Upper lobe of right lung (tissue), 1 donor: ENCODE results near the gene ATG101. TPM values are rescaled to one million over a fixed set of nuclear protein-coding genes. Genes with fewer than 3 reads are reported as not detected.
A peak's percentile ranks its signal among the peaks of the same experiment; 100 is the strongest.

Source experiments
- ATAC-seq: fragments of 200-7000 bp; cut with Tn5 transposase; one replicate; pipeline ENCODE4 v1.9.1; 2020; ENCODE audit warnings: mild to moderate bottlenecking, moderate library complexity
- DNase-seq: peaks from one replicate; pipeline ENCODE4 v3.0.0-alpha.2; 2020
- H3K27ac ChIP-seq: fragments of 200-600 bp; one replicate; pipeline ENCODE4 v1.8.0; 2022
- H3K27me3 ChIP-seq: fragments of 200-600 bp; one replicate; pipeline ENCODE4 v1.8.0; 2022; ENCODE audit warnings: mild to moderate bottlenecking
- H3K36me3 ChIP-seq: fragments of 200-600 bp; one replicate; pipeline ENCODE4 v1.8.0; 2022
- H3K4me1 ChIP-seq: fragments of 200-600 bp; one replicate; pipeline ENCODE4 v1.8.0; 2022
- H3K4me3 ChIP-seq: fragments of 200-600 bp; one replicate; pipeline ENCODE4 v1.8.0; 2022; ENCODE audit warnings: mild to moderate bottlenecking
- H3K9me3 ChIP-seq: fragments of 200-600 bp; one replicate; pipeline ENCODE4 v1.8.0; 2022
- intact Hi-C: fragments of 100-400 bp; cut with DNase I; formaldehyde crosslinking; loops from one replicate; pipeline ENCODE4 v1.11.0; 2022
- total RNA-seq: library from RNA; stranded (reverse); fragmentation: NEBNext Ultra II Directional; extraction: Animal tissue kit (Norgen Biotek cat#: 25700); gene quantifications from one replicate; pipeline ENCODE4 v1.2.1, GENCODE V29; 2021
- TF ChIP-seq, protein P1 (sequence below): fragments of 200-600 bp; IDR thresholded peaks from one replicate; pipeline ENCODE4 v1.8.0; 2022; ENCODE audit warnings: antibody characterized with exemption
- donor health status: DM: no; HTN: yes; CAD: no; lungs with severe emphysema.

Gene ATG101
- total RNA-seq, 1 donor from 2014 or later: 37.3 TPM

DNA sequence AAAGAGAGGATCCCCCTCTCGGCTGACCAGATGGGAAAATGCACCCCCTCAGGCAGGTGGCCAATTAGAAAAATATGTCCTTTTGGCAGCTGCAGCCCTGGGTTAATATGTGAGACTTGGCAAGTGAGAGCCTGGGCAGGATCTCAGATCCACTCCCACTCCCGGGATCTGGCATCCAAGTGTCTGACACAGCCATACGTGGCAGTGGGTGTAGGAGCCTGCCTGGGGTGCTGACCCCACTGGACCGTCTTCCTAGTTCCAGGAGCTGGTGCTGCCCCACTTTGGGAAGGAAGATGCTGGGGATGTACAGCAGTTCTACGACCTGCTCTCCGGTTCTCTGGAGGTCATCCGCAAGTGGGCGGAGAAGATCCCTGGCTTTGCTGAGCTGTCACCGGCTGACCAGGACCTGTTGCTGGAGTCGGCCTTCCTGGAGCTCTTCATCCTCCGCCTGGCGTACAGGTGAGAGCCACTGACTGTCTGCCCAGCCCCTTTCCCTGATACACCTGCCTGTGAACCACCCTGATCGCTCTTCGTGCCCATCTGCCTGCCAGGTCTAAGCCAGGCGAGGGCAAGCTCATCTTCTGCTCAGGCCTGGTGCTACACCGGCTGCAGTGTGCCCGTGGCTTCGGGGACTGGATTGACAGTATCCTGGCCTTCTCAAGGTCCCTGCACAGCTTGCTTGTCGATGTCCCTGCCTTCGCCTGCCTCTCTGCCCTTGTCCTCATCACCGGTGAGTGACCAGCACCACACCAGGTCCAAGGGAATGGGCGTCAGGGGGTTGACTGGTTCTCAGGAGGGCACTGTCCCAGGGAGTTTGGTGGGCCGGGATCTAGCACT, 12.8 kb upstream of the ATG101 start:
- Histone ChIP-seq H3K27me3 (no peaks in the 10 kb centered on the region), H3K27ac (no peak overlapping the region), H3K4me1 (no peaks in the 10 kb centered on the region), H3K9me3 (no peaks in the 10 kb centered on the region), H3K36me3 (peaks cover 44% of the 10 kb centered on the region), H3K4me3 (no peak overlapping the region)
- intact Hi-C loops: no loop called here
- TF ChIP-seq, protein P1, sequence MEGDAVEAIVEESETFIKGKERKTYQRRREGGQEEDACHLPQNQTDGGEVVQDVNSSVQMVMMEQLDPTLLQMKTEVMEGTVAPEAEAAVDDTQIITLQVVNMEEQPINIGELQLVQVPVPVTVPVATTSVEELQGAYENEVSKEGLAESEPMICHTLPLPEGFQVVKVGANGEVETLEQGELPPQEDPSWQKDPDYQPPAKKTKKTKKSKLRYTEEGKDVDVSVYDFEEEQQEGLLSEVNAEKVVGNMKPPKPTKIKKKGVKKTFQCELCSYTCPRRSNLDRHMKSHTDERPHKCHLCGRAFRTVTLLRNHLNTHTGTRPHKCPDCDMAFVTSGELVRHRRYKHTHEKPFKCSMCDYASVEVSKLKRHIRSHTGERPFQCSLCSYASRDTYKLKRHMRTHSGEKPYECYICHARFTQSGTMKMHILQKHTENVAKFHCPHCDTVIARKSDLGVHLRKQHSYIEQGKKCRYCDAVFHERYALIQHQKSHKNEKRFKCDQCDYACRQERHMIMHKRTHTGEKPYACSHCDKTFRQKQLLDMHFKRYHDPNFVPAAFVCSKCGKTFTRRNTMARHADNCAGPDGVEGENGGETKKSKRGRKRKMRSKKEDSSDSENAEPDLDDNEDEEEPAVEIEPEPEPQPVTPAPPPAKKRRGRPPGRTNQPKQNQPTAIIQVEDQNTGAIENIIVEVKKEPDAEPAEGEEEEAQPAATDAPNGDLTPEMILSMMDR: no peak
- ATAC-seq (no peak), DNase-seq (no peak)

DNA sequence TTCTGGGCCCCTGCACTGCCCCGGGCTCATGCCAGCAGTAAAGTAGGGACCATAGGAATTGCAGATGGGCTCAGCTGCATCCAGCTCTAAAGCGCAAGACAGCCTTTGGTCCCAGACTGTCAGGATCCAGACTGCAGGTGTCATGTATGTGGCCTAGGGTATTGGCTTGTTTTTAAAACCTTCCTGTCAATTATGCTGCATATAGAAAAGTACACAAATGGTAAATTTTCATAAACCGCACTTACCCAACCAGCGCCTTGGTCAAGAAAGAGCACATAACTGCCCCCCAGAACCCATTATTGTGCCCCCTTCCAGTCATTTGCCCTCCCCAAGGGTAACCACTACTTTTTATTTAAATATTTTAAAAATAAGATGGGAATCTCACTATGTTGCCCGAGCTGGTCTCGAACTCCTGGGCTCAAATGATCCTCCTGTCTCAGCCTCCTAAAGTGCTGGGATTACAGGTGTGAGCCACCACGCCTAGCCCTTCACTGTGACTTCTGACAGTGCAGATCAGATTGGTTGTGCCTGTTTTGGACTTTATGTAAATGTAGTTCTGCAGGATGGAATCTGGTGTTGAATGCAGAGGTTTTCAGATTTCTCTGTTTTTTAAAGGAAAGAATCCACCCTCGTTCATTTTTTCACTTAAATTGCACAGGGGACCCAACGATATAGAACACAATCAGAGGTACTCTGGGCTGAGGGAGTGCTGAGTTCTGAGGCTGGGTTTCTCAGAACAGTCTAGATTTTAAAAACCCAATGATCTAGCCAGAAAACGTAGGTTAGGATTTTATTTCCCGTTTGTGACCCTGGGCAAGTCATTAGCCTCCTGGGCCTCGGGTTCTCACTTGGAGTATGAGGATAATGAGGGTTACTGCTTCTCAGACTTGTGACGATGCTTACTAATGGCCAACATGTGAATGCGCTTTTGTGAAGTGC, 11.9 kb upstream of the ATG101 start:
- intact Hi-C loops: no loop called here
- DNase-seq: no peak
- TF ChIP-seq, protein P1: no peak
- Histone ChIP-seq H3K36me3 (peaks cover 44% of the 10 kb centered on the region), H3K4me1 (no peaks in the 10 kb centered on the region), H3K4me3 (no peak overlapping the region), H3K27ac (no peak overlapping the region), H3K27me3 (no peaks in the 10 kb centered on the region), H3K9me3 (no peaks in the 10 kb centered on the region)
- no peak for ATAC-seq

DNA sequence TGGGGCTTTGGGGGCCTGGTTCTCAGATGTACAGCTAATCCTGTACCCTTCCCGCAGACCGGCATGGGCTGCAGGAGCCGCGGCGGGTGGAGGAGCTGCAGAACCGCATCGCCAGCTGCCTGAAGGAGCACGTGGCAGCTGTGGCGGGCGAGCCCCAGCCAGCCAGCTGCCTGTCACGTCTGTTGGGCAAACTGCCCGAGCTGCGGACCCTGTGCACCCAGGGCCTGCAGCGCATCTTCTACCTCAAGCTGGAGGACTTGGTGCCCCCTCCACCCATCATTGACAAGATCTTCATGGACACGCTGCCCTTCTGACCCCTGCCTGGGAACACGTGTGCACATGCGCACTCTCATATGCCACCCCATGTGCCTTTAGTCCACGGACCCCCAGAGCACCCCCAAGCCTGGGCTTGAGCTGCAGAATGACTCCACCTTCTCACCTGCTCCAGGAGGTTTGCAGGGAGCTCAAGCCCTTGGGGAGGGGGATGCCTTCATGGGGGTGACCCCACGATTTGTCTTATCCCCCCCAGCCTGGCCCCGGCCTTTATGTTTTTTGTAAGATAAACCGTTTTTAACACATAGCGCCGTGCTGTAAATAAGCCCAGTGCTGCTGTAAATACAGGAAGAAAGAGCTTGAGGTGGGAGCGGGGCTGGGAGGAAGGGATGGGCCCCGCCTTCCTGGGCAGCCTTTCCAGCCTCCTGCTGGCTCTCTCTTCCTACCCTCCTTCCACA, 11.0 kb upstream of the ATG101 start:
- no peaks in the 10 kb centered on the region for H3K27me3 ChIP-seq
- TF ChIP-seq, protein P1: no peak
- DNase-seq (no peak), ATAC-seq (no peak)
- H3K4me3 ChIP-seq: no peak overlapping the region
- H3K27ac ChIP-seq: no peak overlapping the region
- H3K9me3 ChIP-seq: no peaks in the 10 kb centered on the region
- H3K4me1 ChIP-seq: no peaks in the 10 kb centered on the region
- intact Hi-C loops: no loop called here
- peaks cover 44% of the 10 kb centered on the region for H3K36me3 ChIP-seq

DNA sequence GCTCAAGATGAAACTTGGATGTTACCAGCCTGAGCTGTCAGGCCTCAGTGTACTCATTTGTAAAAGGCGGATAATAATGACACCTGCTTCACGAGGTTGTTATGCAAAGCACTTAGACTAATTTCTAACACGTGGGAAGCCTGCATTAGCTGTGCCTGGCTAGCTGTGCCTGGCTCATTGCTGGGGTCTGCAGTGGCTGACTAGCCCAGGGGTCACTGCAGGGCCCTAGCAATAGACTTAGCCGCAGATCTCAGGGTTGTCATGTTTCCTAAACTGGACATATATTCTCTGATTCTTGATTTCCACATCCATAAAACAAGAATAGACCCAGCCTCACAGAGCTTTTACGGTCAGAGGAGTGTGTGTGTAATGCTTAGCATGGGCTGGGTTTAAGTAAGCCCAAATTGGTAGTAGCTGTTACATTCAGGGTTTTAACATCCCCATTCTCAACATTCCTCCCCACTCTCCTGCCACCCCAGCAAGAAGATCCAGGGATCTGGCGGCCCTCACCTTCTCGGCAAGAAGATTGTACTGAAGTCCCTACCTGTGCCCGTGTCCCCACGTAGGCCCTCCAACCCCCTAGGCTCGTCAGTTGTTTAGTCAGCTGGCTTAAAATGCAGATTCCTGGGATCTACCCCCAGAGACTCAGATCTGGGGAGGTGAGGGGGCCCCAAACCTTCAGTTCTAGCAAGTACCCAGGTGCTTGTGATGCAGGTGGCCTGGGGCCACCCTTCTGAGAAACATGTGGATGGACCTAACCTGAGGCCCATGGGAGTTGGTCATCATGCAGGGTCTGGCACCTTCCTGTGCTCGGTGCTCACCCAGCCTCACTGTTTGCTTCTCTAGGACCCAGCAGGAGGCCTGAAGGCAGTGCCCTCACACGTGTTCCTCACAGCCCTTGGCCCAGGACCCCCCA, 9.9 kb upstream of the ATG101 start:
- intact Hi-C loops: no loop called here
- no peak overlapping the region for H3K4me3 ChIP-seq
- ATAC-seq (peak; percentile 5), DNase-seq (peak; percentile 65)
- no peaks in the 10 kb centered on the region for H3K4me1 ChIP-seq
- no peaks in the 10 kb centered on the region for H3K9me3 ChIP-seq
- H3K36me3 ChIP-seq: peaks cover 40% of the 10 kb centered on the region
- no peaks in the 10 kb centered on the region for H3K27me3 ChIP-seq
- TF ChIP-seq, protein P1: no peak
- no peak overlapping the region for H3K27ac ChIP-seq
